Activated T-cell treated with anti-CD3 and anti-CD28 coated beads, Interleukin-2, amount 50 U/mL, for 48 hours (primary cell): ENCODE measurements around the gene CWC27.
A peak's percentile ranks its signal among the peaks of the same experiment; 100 is the strongest.

Experiments
- DNase-seq, 2 experiments: peaks; one replicate each; pipeline ENCODE4 v3.0.0-alpha.2; 2020

The CWC27 gene

GRCh38 chr5:65010841-65011240, 242.1 kb downstream of the CWC27 start:
- DNase-seq, result no peak

- no peak for DNase-seq
Observed at GRCh38 chr5:65012301-65012892, 243.7 kb downstream of the CWC27 start.

DNA sequence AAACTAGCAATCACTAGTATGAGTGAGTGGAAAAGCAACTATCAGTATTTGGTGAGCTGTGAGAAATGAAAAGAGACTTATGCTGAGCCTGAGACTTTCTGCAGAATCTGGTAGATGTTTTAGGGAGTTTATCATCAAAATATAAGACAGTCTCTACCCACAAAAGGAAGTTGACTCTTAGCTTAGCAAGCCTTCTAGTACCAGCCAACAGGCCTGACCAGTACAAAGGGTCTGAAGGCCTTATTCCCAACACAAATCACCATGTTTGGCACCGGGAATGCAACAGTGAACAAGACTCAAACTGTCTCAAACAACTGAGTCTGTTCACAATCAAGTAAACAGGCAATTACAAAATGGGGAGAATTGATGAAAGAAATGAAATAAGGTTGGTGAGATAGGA, 244.4 kb downstream of the CWC27 start:
- DNase-seq, result no peak

DNA sequence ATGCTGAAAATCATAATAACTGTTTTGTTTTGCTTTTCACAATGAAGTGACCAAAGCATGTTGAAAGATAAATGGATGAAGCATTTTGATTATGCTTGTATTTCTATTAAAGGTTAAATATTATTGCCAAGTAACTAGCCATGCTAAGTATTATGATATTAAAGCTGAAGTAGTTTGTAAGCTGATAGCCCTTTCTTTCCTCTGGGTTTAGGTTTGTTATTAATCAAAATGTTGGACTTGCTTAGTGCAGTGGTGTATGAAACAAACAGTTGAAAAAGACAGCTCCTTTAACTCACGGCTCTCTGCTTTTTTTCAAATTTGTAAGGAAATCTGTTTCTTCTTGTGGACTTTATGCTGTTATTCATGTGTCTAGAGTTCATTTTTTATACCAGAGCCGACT, 246.0 kb downstream of the CWC27 start:
- DNase-seq, result no peak

- DNase-seq, result no peak
Observed at GRCh38 chr5:65015767-65016166, 247.0 kb downstream of the CWC27 start.

- no peak for DNase-seq
Observed at GRCh38 chr5:65017636-65018035, 248.9 kb downstream of the CWC27 start.

DNA sequence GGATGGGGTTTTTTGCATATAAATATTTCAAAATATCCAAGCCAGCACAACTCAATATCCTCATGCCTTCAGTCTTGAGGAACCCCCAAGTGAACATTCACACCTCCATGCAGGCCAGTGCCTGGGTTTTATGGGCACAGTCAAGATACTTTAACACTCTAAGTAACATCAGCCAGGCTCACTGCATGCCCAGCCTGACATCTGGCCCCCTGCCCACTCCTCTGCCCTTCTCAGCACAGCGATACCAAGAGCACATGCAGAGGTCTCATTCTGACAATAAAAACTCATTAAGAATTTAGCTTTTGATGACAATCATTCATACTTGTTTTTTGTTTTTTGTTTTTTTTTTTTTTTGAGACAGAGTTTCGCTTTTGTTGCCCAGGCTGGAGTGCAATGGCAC, 250.0 kb downstream of the CWC27 start:
- no peak for DNase-seq

DNA sequence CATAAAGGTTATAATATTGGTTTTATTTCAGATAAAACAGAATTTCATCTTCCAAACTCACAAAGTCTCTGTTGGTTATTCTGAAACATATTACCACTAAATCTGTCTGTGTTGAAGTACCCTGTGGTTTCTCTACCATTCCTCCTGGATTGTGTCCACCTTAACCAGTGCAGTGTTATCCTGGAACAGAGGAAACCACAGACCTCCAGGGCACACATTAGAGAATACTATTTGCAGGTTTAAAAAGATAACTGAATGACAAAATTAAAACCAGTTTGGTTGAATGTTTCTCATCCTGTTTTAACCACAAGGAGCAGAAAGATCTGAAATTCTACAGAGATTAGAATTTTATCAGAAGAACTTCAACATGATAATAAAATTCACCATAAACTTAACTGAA, 251.8 kb downstream of the CWC27 start:
- DNase-seq, result no peak

DNA sequence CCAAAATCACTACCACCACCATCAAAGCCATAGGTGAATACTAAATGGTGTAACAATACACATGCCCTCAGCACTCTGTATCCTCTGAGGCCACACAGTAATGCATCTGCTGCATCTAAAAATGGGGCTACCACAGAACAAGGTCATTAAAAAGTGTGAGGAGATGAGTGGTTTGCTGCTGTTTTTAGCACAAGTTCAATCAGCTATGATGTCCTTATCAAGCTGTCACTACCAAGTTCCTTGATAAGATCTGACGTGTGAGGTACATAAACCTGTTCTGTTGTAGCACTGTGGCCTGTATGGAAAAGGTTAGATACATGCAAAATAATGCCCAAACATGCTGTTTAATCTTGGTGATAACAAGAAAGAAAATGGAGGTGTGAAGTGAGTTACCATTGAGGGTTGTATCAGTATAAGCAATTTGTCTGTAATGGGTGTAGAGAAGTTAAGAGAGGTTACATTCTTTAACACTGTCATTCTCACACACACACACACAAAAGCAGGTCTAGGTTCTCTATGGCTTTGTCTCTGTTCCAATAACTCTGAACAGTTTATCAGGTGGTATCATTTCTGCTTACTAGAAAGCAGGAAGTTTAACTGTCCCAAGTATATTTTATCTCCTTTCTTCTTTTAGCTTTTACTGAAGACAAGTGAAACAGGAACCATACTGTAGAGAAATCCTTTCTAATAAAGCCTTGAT, 252.9 kb downstream of the CWC27 start:
- no peak for DNase-seq

GRCh38 chr5:65022932-65023331, 254.2 kb downstream of the CWC27 start:
- no peak for DNase-seq

DNA sequence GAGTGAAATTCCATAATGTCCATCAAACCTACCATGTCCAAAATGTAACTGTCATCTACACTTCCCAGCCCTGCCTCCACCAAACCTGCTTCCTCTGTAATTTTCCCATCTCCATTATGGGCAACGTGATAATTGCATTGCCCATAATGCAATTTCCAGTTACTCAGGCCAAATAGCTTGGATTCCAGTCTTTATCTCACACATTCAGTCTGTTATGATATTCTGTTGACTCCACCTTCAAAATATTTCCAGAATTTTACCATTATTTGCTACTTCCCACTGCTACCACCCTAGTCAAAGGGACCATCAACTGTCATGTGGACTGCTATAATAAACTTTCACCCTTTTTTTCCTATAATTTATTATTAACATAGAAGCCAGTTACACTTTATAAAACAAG, 256.0 kb downstream of the CWC27 start:
- DNase-seq, result no peak

GRCh38 chr5:65026816-65027548, 258.3 kb downstream of the CWC27 start:
- DNase-seq, result peak in 1 of 2 experiments; percentile 29

DNA sequence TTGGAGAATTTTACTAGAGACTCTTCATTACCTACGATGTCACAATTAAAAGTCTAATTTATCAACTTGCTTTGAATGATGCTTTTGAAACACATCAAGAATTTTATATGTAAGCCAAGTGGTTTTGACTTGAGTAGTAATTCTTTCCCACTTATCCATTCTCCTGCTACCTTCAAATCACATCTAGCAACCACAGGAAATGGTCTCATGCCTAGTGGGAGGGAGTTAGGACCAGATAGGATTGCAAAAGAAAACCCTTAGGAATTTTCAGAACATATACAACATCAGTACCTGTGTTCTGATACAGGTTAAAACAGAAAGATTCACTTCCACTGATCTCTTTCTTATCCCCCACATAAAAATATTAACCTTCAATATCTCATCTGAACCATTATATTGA, 260.4 kb downstream of the CWC27 start:
- DNase-seq, result no peak

DNA sequence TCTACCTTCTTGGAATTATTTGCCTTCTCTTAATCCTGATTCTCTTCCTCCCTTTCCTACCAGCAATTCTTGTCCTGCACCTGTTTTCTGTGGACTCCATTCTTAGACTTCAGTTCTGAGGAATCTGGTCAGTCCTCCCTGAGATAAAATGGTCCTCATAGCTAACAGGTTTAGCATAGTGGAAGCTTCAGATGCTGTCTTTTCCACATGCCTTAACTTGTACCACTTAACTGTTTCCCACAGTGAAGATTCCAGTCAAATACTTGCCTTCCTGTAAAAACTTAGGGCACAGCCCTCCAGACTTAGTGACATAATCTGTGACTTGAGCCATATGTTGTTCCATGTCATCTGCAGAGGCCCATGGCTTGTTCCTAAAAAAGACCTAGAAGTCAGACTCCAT, 261.3 kb downstream of the CWC27 start:
- no peak for DNase-seq

GRCh38 chr5:65032250-65032649, 263.5 kb downstream of the CWC27 start:
- no peak for DNase-seq

GRCh38 chr5:65034029-65034812, 265.5 kb downstream of the CWC27 start:
- no peak for DNase-seq

DNA sequence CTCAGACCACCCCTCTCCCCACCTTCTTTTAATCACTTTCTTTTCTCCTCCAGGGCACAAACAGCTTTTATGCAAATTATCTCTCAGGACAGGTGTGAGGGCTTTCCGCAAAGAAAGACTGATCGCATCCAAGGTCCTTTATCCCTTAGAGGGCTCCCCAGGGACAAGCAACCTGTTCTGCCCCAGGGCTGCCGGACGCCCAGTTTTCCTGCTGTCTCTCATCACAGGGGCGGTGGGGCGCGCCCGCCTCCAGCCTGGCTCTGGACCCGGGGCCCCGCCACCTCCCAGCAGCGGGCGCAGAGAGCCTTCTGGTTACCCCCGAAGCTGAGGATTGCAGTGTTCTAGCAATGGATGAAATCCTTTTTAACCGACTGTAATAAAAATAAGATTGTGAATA, 266.1 kb downstream of the CWC27 start:
- peak in 1 of 2 experiments; percentile 22 for DNase-seq

- DNase-seq, result peak; percentile 82 to 88
Observed at GRCh38 chr5:65035211-65036206, 266.8 kb downstream of the CWC27 start.

GRCh38 chr5:65037831-65038815, 269.4 kb downstream of the CWC27 start:
- DNase-seq, result peak in 1 of 2 experiments; percentile 32

GRCh38 chr5:65041296-65042158, 272.8 kb downstream of the CWC27 start:
- no peak for DNase-seq
